PC-3 (cell line): ENCODE measurements around the gene COLEC11. TPM values are rescaled to one million over a fixed set of nuclear protein-coding genes. Genes with fewer than 3 reads are reported as not detected.
"Not testable (repeated sequence)": the region's sequence is repeated elsewhere in the genome, so short reads cannot be mapped to it uniquely, and the experiment has no call there.

ENCODE experiments used
- ATAC-seq: fragments of 200-7000 bp; cut with Tn5 transposase; 2 replicates; pipeline ENCODE4 v1.9.1; 2020; ENCODE audit warnings: mild to moderate bottlenecking, moderate library complexity
- BruUV-seq: library from RNA; stranded (reverse); fragments of 400-500 nt; replicated peaks from 2 replicates; lab custom pipeline; 2021; lab: Mats Ljungman, UMichigan
- CTCF ChIA-PET: fragments of 300-600 bp; sonication (Branson Sonifier 250); formaldehyde crosslinking; loops from one replicate; lab custom pipeline; 2022; ENCODE audit warnings: antibody characterized with exemption; lab: Charles Lee
- POLR2A ChIA-PET: fragments of 300-600 bp; sonication (Branson Sonifier 250); formaldehyde crosslinking; loops from one replicate; lab custom pipeline; 2022; ENCODE audit warnings: antibody characterized with exemption; ENCODE audit not compliant: unreplicated experiment; lab: Charles Lee
- DNase-seq: peaks from one replicate; pipeline ENCODE4 v3.0.0-alpha.2; 2015
- H2AFZ ChIP-seq: fragments of 300-600 bp; sonication (generic); 2 replicates; pipeline ENCODE4 v1.6.0; 2016; ENCODE audit warnings: antibody characterized with exemption, low read length
- H3F3A ChIP-seq: fragments of 300-600 bp; sonication (generic); one replicate; pipeline ENCODE4 v1.6.0; 2017; ENCODE audit warnings: antibody characterized with exemption, low read length, control low read depth, mild to moderate bottlenecking; ENCODE audit not compliant: unreplicated experiment
- H3K27ac ChIP-seq: fragments of 300-600 bp; sonication (generic); 2 replicates; pipeline ENCODE4 v1.5.1; 2016; ENCODE audit warnings: mild to moderate bottlenecking, low read length
- H3K27me3 ChIP-seq: fragments of 300-600 bp; sonication (generic); 2 replicates; pipeline ENCODE4 v1.6.1; 2016; ENCODE audit warnings: low read length, mixed read lengths
- H3K36me3 ChIP-seq: fragments of 300-600 bp; sonication (generic); 2 replicates; pipeline ENCODE4 v1.6.1; 2016; ENCODE audit warnings: low read depth, mixed run types, low read length, mixed read lengths
- H3K4me1 ChIP-seq: fragments of 300-600 bp; sonication (generic); 2 replicates; pipeline ENCODE4 v1.5.1; 2016; ENCODE audit warnings: low read length; ENCODE audit not compliant: insufficient read depth
- H3K4me2 ChIP-seq: fragments of 300-600 bp; sonication (generic); 2 replicates; pipeline ENCODE4 v1.6.0; 2016; ENCODE audit warnings: low read length
- H3K4me3 ChIP-seq: fragments of 300-600 bp; sonication (generic); 2 replicates; pipeline ENCODE4 v1.5.1; 2016; ENCODE audit warnings: mild to moderate bottlenecking, low read length, mixed read lengths
- H3K79me2 ChIP-seq: fragments of 300-600 bp; sonication (generic); 2 replicates; pipeline ENCODE4 v1.6.1; 2017; ENCODE audit warnings: low read length, mixed read lengths
- H3K9ac ChIP-seq: fragments of 300-600 bp; sonication (generic); 2 replicates; pipeline ENCODE4 v1.6.0; 2016; ENCODE audit warnings: mild to moderate bottlenecking, low read length
- H3K9me2 ChIP-seq: fragments of 300-600 bp; sonication (generic); replicated peaks from 2 replicates; pipeline ENCODE4 v1.6.1; 2016; ENCODE audit warnings: mixed run types, low read length, mixed read lengths
- H3K9me3 ChIP-seq: fragments of 300-600 bp; sonication (generic); 2 replicates; pipeline ENCODE4 v1.6.1; 2016; ENCODE audit warnings: low read length, mixed read lengths
- H4K20me1 ChIP-seq: fragments of 300-600 bp; sonication (generic); 2 replicates; pipeline ENCODE4 v1.6.1; 2016; ENCODE audit warnings: low read length, mixed read lengths
- EZH2 ChIP-seq: fragments of 300-600 bp; sonication (generic); IDR thresholded peaks from one replicate; pipeline ENCODE4 v1.6.1; 2017; ENCODE audit warnings: antibody characterized with exemption, mild to moderate bottlenecking, low read length; ENCODE audit not compliant: unreplicated experiment
- EZH2phosphoT487 ChIP-seq: fragments of 300-600 bp; sonication (generic); IDR thresholded peaks from 2 replicates; pipeline ENCODE4 v1.6.1; 2018; ENCODE audit warnings: mild to moderate bottlenecking, antibody characterized with exemption, low read length, borderline replicate concordance
- intact Hi-C: fragments of 100-400 bp; cut with micrococcal nuclease; formaldehyde crosslinking; loops from 2 replicates; pipeline ENCODE4 v1.9.0; 2023
- total RNA-seq: library from RNA; depleted of rRNA; stranded (reverse); fragments of >200 nt; gene quantifications from 2 replicates; pipeline ENCODE4 v1.2.3, GENCODE V29; 2014
- TF ChIP-seq, protein P1 (sequence below): fragments of 300-600 bp; sonication (generic); conservative IDR thresholded peaks from 2 replicates; pipeline ENCODE4 v1.5.1; 2017; ENCODE audit warnings: antibody characterized with exemption, low read depth, mild to moderate bottlenecking, low read length

Gene COLEC11
- total RNA-seq, 1 experiment from 2014 or later: 0.44 TPM

DNA sequence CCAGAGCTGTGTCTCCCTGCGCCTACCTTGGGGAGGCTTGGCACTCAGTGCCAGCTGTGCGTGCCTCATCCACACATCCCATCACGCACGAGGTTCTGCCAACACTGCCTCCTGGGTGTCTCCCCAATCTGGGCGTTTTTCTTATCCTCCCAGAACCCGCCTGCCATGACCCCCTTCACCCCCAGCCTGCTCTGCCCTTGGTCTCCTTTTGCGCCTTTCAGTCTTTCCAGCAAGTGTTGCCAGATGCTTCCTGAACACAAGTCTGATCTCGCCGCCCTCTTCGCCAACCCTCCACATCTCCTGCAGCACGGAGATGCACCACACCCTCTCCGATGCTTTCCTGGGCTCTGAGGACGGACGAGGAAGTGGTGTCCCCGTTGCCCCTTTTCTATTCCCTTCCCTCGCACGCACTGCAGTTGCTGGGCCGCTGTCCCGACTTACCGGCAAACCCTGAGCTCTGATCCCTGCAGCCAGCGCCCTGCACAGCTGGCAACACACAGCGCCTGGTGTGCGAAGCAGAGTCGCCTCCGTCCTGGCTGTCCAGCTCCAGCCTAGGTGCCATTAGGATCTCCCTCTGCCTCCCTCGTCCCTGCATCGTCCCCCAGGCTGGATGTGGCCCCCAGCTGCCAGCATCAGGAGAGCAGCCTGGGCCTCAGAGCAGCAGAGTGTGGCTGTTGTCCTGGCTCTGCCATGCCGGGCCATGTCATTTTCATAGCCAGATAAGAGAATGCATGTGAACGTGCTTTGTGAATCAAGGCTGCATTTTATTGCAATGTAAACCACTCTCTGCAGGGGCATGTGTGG lies 40.5 kb downstream of the COLEC11 start:
- ChIA-PET POLR2A (no interaction called here), CTCF (no interaction called here)
- peak overlapping the region; percentile 68 for H3K4me2 ChIP-seq

DNA sequence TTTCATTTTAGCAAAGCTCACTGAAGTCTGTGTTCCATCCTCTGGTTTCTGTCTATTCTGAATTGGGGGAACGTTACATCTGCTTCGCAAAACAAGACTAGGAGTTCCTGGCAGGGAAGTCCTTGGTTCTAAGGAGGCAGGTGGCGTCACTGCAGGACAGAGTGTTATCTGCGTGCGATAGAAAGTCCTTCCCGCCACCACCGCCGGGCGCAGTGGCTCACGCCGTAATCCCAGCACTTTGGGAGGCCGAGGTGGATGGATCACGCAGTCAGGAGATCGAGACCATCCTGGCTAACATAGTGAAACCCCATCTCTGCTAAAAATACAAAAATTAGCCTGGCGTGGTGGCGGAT lies 41.0 kb downstream of the COLEC11 start:
- peak overlapping the region; percentile 50 for H3K4me3 ChIP-seq
- CTCF ChIA-PET, H3K9me3 ChIP-seq, H3K36me3 ChIP-seq, H4K20me1 ChIP-seq, intact Hi-C loops, ATAC-seq, BruUV-seq, H3K27ac ChIP-seq, H3K9me2 ChIP-seq, H3K9ac ChIP-seq, H3K79me2 ChIP-seq, H3F3A ChIP-seq, POLR2A ChIA-PET, H3K4me1 ChIP-seq: not testable (repeated sequence)
- peak overlapping the region; percentile 63; the same call in 1 of the 2 replicates for H2AFZ ChIP-seq
- peak overlapping the region; percentile 68 for H3K4me2 ChIP-seq
- H3K27me3 ChIP-seq: peaks cover 17% of the 10 kb centered on the region
- DNase-seq: peak; percentile 9

More for the DNA sequence above, 40.5 kb downstream of the COLEC11 start:
- DNase-seq (no peak), ATAC-seq (peak; percentile 68)
- intact Hi-C loops: no loop called here
- Histone ChIP-seq H3K79me2 (no peaks in the 10 kb centered on the region), H3K4me3 (peak overlapping the region; percentile 50), H3K9me3 (no peaks in the 10 kb centered on the region), H3K36me3 (no peaks in the 10 kb centered on the region), H3K9me2 (no peaks in the 10 kb centered on the region), H3K4me1 (no peaks in the 10 kb centered on the region), H3K9ac (no peak overlapping the region), H4K20me1 (no peaks in the 10 kb centered on the region), H3K27me3 (peaks cover 17% of the 10 kb centered on the region), H2AFZ (peak overlapping the region; percentile 63; the same call in 1 of the 2 replicates), H3K27ac (no peak overlapping the region), H3F3A (no peaks in the 10 kb centered on the region)
- BruUV-seq: no TSS peak
- TF ChIP-seq, protein P1, sequence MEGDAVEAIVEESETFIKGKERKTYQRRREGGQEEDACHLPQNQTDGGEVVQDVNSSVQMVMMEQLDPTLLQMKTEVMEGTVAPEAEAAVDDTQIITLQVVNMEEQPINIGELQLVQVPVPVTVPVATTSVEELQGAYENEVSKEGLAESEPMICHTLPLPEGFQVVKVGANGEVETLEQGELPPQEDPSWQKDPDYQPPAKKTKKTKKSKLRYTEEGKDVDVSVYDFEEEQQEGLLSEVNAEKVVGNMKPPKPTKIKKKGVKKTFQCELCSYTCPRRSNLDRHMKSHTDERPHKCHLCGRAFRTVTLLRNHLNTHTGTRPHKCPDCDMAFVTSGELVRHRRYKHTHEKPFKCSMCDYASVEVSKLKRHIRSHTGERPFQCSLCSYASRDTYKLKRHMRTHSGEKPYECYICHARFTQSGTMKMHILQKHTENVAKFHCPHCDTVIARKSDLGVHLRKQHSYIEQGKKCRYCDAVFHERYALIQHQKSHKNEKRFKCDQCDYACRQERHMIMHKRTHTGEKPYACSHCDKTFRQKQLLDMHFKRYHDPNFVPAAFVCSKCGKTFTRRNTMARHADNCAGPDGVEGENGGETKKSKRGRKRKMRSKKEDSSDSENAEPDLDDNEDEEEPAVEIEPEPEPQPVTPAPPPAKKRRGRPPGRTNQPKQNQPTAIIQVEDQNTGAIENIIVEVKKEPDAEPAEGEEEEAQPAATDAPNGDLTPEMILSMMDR: no peak
- TF ChIP-seq EZH2phosphoT487 (no peak), EZH2 (no peak)

DNA sequence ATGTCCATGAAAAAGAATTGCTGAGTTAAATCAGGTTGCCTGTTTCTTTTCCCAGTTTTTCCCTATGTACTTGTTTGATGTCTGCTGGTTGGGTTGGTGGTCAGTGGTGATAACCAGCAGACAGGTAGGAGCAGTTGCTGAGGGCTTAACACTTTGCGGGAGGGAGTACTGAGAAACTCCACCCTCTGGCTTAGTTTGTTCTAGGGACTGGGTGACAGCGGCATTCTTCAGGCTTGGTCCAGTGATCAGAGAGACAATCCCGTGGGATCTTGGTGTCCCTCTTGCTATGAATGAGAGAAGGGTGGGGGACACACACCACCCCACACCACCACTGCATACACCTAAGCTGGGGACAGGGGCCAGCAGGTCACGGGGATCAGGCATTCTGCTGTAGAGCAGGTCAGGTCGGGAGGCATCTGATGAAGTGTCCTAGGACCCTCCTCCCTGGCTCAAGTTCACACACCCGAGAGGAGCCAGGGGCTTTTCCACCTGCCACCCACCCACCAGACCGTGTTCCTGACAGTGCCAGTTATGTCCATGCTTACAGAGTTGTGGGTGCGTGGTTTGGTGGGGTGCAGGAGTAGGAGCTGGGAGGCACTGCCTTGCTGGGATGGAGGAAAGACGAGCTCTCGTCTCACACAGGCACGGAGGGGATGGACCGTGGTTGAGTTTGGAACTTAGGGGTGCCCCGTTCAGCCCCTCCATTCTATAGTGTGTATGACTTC lies 41.8 kb downstream of the COLEC11 start:
- Histone ChIP-seq H3K4me2 (no peak overlapping the region; the same call in 1 of the 2 replicates), H3K79me2 (no peaks in the 10 kb centered on the region), H3K9me3 (no peaks in the 10 kb centered on the region), H4K20me1 (no peaks in the 10 kb centered on the region), H3K9me2 (no peaks in the 10 kb centered on the region), H3K4me3 (no peak overlapping the region), H2AFZ (no peak overlapping the region), H3K9ac (no peak overlapping the region), H3K27me3 (peaks cover 17% of the 10 kb centered on the region), H3K4me1 (no peaks in the 10 kb centered on the region), H3F3A (no peaks in the 10 kb centered on the region), H3K36me3 (no peaks in the 10 kb centered on the region), H3K27ac (no peak overlapping the region)
- ATAC-seq (no peak), DNase-seq (no peak)
- intact Hi-C loops: no loop called here
- CTCF ChIA-PET: no interaction called here
- no peak for TF ChIP-seq EZH2phosphoT487
- TF ChIP-seq, protein P1: no peak
- no peak for TF ChIP-seq EZH2
- POLR2A ChIA-PET: no interaction called here
- BruUV-seq: no TSS peak
